ENCODE measurements around the gene FAXC. TPM values are rescaled to one million over a fixed set of nuclear protein-coding genes. Genes with fewer than 3 reads are reported as not detected.

The FAXC gene
- total RNA-seq (under 1 TPM in 2 of 4 donors, not detected in 2; 0.64 to 0.73 TPM), polyA plus RNA-seq (under 1 TPM in 1 of 3 donors, not detected in 2; 0.36 TPM)
- long read RNA-seq, donor 1: 0 reads
- long read RNA-seq, donor 2: 0 reads

- 1% methylated on average over 65 to 108 of the region's 108 CpGs for WGBS, 3 donors
- Histone ChIP-seq H3K4me3 (peak within 1 kb of the TSS; percentile 77), H3K27me3 (ENCODE audit: insufficient read depth in 3 of 3, low read length in 2 of 3) (peaks cover 2 to 68% (median 8%) of the 10 kb centered on the region in 3 donors), H3K27ac (no peak within 1 kb of the TSS), H3K9me3 (no peaks in the 10 kb centered on the region), H3K4me1 (peaks cover 5% of the 10 kb centered on the region), H3K36me3 (ENCODE audit: insufficient read depth in 1 of 2, low read depth in 1 of 2) (no peaks in the 10 kb centered on the region)
- peak; percentile 47 to 68 (median 56) for ATAC-seq
- intact Hi-C loops (cut with DNase I): no loop called here
- DNase-seq: peak in 1 of 2 donors; percentile 47
- TF ChIP-seq CTCF (IDR thresholded peaks at IDR 0.05): peak; percentile 6
Measured at GRCh38 chr6:99349171-99350141, at the start of gene FAXC. FAXC (minus strand) TSS chr6:99349674; CDS start chr6:99349372, 302 bp downstream.

GRCh38 chr6:99397287-99397686, 47.8 kb upstream of the FAXC start:
- Histone ChIP-seq H3K4me3 (no peak overlapping the region), H3K27ac (no peak overlapping the region), H3K36me3 (ENCODE audit: insufficient read depth in 1 of 2, low read depth in 1 of 2) (peaks cover 5 to 54% of the 10 kb centered on the region in 2 donors), H3K27me3 (ENCODE audit: insufficient read depth in 3 of 3, low read length in 2 of 3) (no peaks in the 10 kb centered on the region), H3K4me1 (no peaks in the 10 kb centered on the region), H3K9me3 (no peaks in the 10 kb centered on the region)
- DNase-seq (no peak), ATAC-seq (no peak)
- TF ChIP-seq CTCF (IDR thresholded peaks at IDR 0.05): no peak
- WGBS, 3 donors: 0 to 48% (median 38%) methylated on average over 1 of the region's 1 CpG
- intact Hi-C loops (cut with DNase I): no loop called here

GRCh38 chr6:99393698-99394531, 44.4 kb upstream of the FAXC start, which contains the start of gene COQ3:
COQ3 (minus strand) TSS chr6:99394195; CDS start chr6:99394179, 16 bp downstream.
- DNase-seq (peak; percentile 78 to 87), ATAC-seq (peak; percentile 78 to 91 (median 86))
- Histone ChIP-seq H3K27ac (peak within 1 kb of the TSS; percentile 85), H3K4me1 (no peaks in the 10 kb centered on the region), H3K27me3 (ENCODE audit: insufficient read depth in 3 of 3, low read length in 2 of 3) (no peaks in the 10 kb centered on the region), H3K4me3 (peak within 1 kb of the TSS; percentile 89), H3K36me3 (ENCODE audit: insufficient read depth in 1 of 2, low read depth in 1 of 2) (peaks cover 0 to 21% of the 10 kb centered on the region in 2 donors), H3K9me3 (no peaks in the 10 kb centered on the region)
- intact Hi-C loops (cut with DNase I): loop anchor here in 1 of 2 donors (5.0 kb wide), 1 partner anchor 33 kb away; the partner anchor contains the start of gene PNISR
- TF ChIP-seq CTCF (IDR thresholded peaks at IDR 0.05): no peak
- 7 to 9% (median 8%) methylated on average over 55 to 56 of the region's 56 CpGs for WGBS, 3 donors

GRCh38 chr6:99393366-99393697, 43.9 kb upstream of the FAXC start:
- H3K27ac ChIP-seq: peak overlapping the region; percentile 85
- peaks cover 0 to 15% of the 10 kb centered on the region in 2 donors for H3K36me3 ChIP-seq (ENCODE audit: insufficient read depth in 1 of 2, low read depth in 1 of 2)
- intact Hi-C loops (cut with DNase I): loop anchor here in 1 of 2 donors (5.0 kb wide), 1 partner anchor 34 kb away; the partner anchor contains the start of gene PNISR
- 12 to 18% (median 13%) methylated on average over 2 of the region's 2 CpGs for WGBS, 3 donors
- H3K4me3 ChIP-seq: peak overlapping the region; percentile 89
- H3K9me3 ChIP-seq: no peaks in the 10 kb centered on the region
- DNase-seq: no peak
- ATAC-seq: peak; percentile 3 to 19 (median 12)
- no peaks in the 10 kb centered on the region for H3K4me1 ChIP-seq
- no peaks in the 10 kb centered on the region for H3K27me3 ChIP-seq (ENCODE audit: insufficient read depth in 3 of 3, low read length in 2 of 3)
- no peak for TF ChIP-seq CTCF (IDR thresholded peaks at IDR 0.05)

All from psoas muscle (tissue), 8 donors.